Measurements from ENCODE around the gene SEL1L3.
"Not testable (repeated sequence)": the region's sequence is repeated elsewhere in the genome, so short reads cannot be mapped to it uniquely, and the experiment has no call there.

SEL1L3 gene

GRCh38 chr4:25862411-25863346 lies at the start of gene SEL1L3:
TSS of gene SEL1L3 (minus strand) at chr4:25862988. CDS start at chr4:25862836, 152 bp downstream.
- peak; percentile 42 for DNase-seq

GRCh38 chr4:25911356-25911755 lies 48.6 kb upstream of the SEL1L3 start:
- DNase-seq = no peak

GRCh38 chr4:25908491-25908901 lies 45.7 kb upstream of the SEL1L3 start:
- no peak for DNase-seq

- DNase-seq = not testable (repeated sequence)
Observed at GRCh38 chr4:25906113-25906512, 43.3 kb upstream of the SEL1L3 start.

- DNase-seq = no peak
Observed at GRCh38 chr4:25905371-25905770, 42.6 kb upstream of the SEL1L3 start.

- DNase-seq = no peak
Observed at GRCh38 chr4:25904748-25905082, 41.9 kb upstream of the SEL1L3 start.

- no peak for DNase-seq
Observed at GRCh38 chr4:25903900-25904747, 41.3 kb upstream of the SEL1L3 start.

- no peak for DNase-seq
Observed at GRCh38 chr4:25901030-25901430, 38.2 kb upstream of the SEL1L3 start.

GRCh38 chr4:25900310-25900709 lies 37.5 kb upstream of the SEL1L3 start:
- DNase-seq = no peak

- no peak for DNase-seq
Observed at GRCh38 chr4:25896776-25897539, 34.2 kb upstream of the SEL1L3 start.

- DNase-seq = no peak
Observed at GRCh38 chr4:25892796-25893195, 30.0 kb upstream of the SEL1L3 start.

GRCh38 chr4:25890571-25891485 lies 28.0 kb upstream of the SEL1L3 start:
- DNase-seq = no peak

- DNase-seq = no peak
Observed at GRCh38 chr4:25889589-25890503, 27.1 kb upstream of the SEL1L3 start.

- no peak for DNase-seq
Observed at GRCh38 chr4:25888781-25889180, 26.0 kb upstream of the SEL1L3 start.

- DNase-seq = no peak
Observed at GRCh38 chr4:25884031-25884782, 21.4 kb upstream of the SEL1L3 start.

GRCh38 chr4:25883565-25883964 lies 20.8 kb upstream of the SEL1L3 start:
- DNase-seq = no peak

- no peak for DNase-seq
Observed at GRCh38 chr4:25882226-25882625, 19.4 kb upstream of the SEL1L3 start.

GRCh38 chr4:25881193-25881592 lies 18.4 kb upstream of the SEL1L3 start:
- no peak for DNase-seq

- no peak for DNase-seq
Observed at GRCh38 chr4:25879991-25880651, 17.3 kb upstream of the SEL1L3 start.

Measured in activated T-cell treated with anti-CD3 and anti-CD28 coated beads for 4 hours (primary cell).